OCI-LY7 (cell line): ENCODE data around the gene RASGRP4. TPM values are rescaled to one million over a fixed set of nuclear protein-coding genes. Genes with fewer than 3 reads are reported as not detected.

Source experiments
- BruUV-seq: library from RNA; stranded (reverse); fragments of 400-500 nt; replicated peaks from 2 replicates; lab custom pipeline; 2021; lab: Mats Ljungman, UMichigan
- CTCF ChIA-PET: fragments of 300-600 bp; sonication (Branson Sonifier 250); formaldehyde crosslinking; loops from one replicate; lab custom pipeline; 2022; ENCODE audit warnings: antibody characterized with exemption; ENCODE audit not compliant: unreplicated experiment; lab: Charles Lee
- POLR2A ChIA-PET: fragments of 300-600 bp; sonication (Branson Sonifier 250); formaldehyde crosslinking; loops from one replicate; lab custom pipeline; 2022; ENCODE audit warnings: antibody characterized with exemption; lab: Charles Lee
- DNase-seq: peaks from one replicate; pipeline ENCODE4 v3.0.0-alpha.2; 2015; ENCODE audit warnings: low spot score
- H2AFZ ChIP-seq: fragments of 200-600 bp; sonication (generic), shearing (Covaris generic); 2 replicates; pipeline ENCODE4 v1.6.1; 2014; ENCODE audit warnings: mild to moderate bottlenecking, antibody characterized with exemption, low read length, moderate library complexity
- H3K27ac ChIP-seq: fragments of 200-600 bp; sonication (generic); 2 replicates; pipeline ENCODE4 v1.5.1; 2014; ENCODE audit warnings: mixed run types, low read depth, mild to moderate bottlenecking, moderate library complexity, low read length, inconsistent platforms; ENCODE audit not compliant: poor library complexity, severe bottlenecking
- H3K36me3 ChIP-seq: fragments of 200-600 bp; sonication (generic); 2 replicates; pipeline ENCODE4 v1.6.1; 2014; ENCODE audit warnings: mild to moderate bottlenecking, antibody characterized with exemption, low read length, moderate library complexity, mixed read lengths; ENCODE audit not compliant: insufficient read depth
- H3K4me1 ChIP-seq: fragments of 200-600 bp; sonication (generic); 2 replicates; pipeline ENCODE4 v1.5.1; 2014; ENCODE audit warnings: mild to moderate bottlenecking, low read length; ENCODE audit not compliant: insufficient read depth, poor library complexity, severe bottlenecking
- H3K4me2 ChIP-seq: fragments of 200-600 bp; sonication (generic); 2 replicates; pipeline ENCODE4 v1.6.1; 2014; ENCODE audit warnings: mild to moderate bottlenecking, low read length
- H3K4me3 ChIP-seq: fragments of 200-600 bp; sonication (generic); 2 replicates; pipeline ENCODE4 v1.5.1; 2014; ENCODE audit warnings: mild to moderate bottlenecking, low read depth, low read length; ENCODE audit not compliant: poor library complexity, severe bottlenecking
- H3K79me2 ChIP-seq: fragments of 200-600 bp; sonication (generic); 2 replicates; pipeline ENCODE4 v1.6.1; 2016; ENCODE audit warnings: low read depth, mild to moderate bottlenecking, low read length, moderate library complexity, mixed read lengths; ENCODE audit not compliant: insufficient read depth
- H3K9me2 ChIP-seq: fragments of 200-600 bp; sonication (generic); 2 replicates; pipeline ENCODE4 v1.6.1; 2016; ENCODE audit warnings: mild to moderate bottlenecking, low read length, mixed read lengths; ENCODE audit not compliant: insufficient read depth
- H3K9me3 ChIP-seq: fragments of 200-600 bp; sonication (generic); 2 replicates; pipeline ENCODE4 v1.6.1; 2014; ENCODE audit warnings: mild to moderate bottlenecking, mixed run types, low read length, mixed read lengths
- H4K20me1 ChIP-seq: fragments of 200-600 bp; sonication (generic); 2 replicates; pipeline ENCODE4 v1.6.1; 2014; ENCODE audit warnings: mild to moderate bottlenecking, antibody characterized with exemption, low read length, moderate library complexity, mixed read lengths; ENCODE audit not compliant: insufficient read depth
- CTCF ChIP-seq: fragments of 200-600 bp; sonication (generic); conservative IDR thresholded peaks from 2 replicates; pipeline ENCODE4 v1.5.1; 2014; ENCODE audit warnings: mild to moderate bottlenecking, antibody characterized with exemption, low read length, moderate library complexity, mixed read lengths
- EZH2phosphoT487 ChIP-seq: fragments of 200-600 bp; sonication (generic); IDR thresholded peaks from 2 replicates; pipeline ENCODE4 v1.6.1; 2018; ENCODE audit warnings: low read depth, borderline replicate concordance, mild to moderate bottlenecking, mixed run types, antibody characterized with exemption, low read length, moderate library complexity, mixed read lengths
- intact Hi-C: fragments of 100-400 bp; cut with micrococcal nuclease; formaldehyde crosslinking; loops from one replicate; pipeline ENCODE4 v1.10.0; 2022; ENCODE audit not compliant: unreplicated experiment
- total RNA-seq, 2 experiments: library from RNA; depleted of rRNA in 1 of 2; stranded (reverse); fragments of >200 nt in 1 of 2; shearing (Covaris generic) in 1 of 2; gene quantifications; 2 replicates each; pipeline ENCODE4 v1.2.3, GENCODE V29; 2014 to 2022

Gene RASGRP4
- total RNA-seq, 2 experiments from 2014 or later, result not detected

GRCh38 chr19:38360351-38360750 is 65.7 kb downstream of the RASGRP4 start:
- DNase-seq, result peak; percentile 54
- no TSS peak for BruUV-seq

GRCh38 chr19:38359242-38360021 is 66.6 kb downstream of the RASGRP4 start:
- H3K4me1 ChIP-seq, result peaks cover 11% of the 10 kb centered on the region
- H3K27ac ChIP-seq, result no peak overlapping the region
- no peaks in the 10 kb centered on the region for H3K36me3 ChIP-seq
- no peaks in the 10 kb centered on the region for H3K9me3 ChIP-seq
- ChIA-PET CTCF (interaction anchor here (1.0 kb wide), 1 partner anchor 15 kb away, joined by 11 read pairs; the partner anchor contains the start of gene PSMD8), POLR2A (interaction anchor here (1.8 kb wide), 1 partner anchor 15 kb away, joined by 10 read pairs; the partner anchor contains the start of gene PSMD8)
- intact Hi-C loops, result no loop called here
- no peak for TF ChIP-seq CTCF
- TF ChIP-seq EZH2phosphoT487, result no peak
- BruUV-seq, result no TSS peak
- no peak overlapping the region for H2AFZ ChIP-seq
- no peak overlapping the region for H3K4me2 ChIP-seq
- DNase-seq, result no peak
- H4K20me1 ChIP-seq, result no peaks in the 10 kb centered on the region
- H3K9me2 ChIP-seq, result no peaks in the 10 kb centered on the region
- H3K79me2 ChIP-seq, result no peaks in the 10 kb centered on the region
- no peak overlapping the region for H3K4me3 ChIP-seq

More at GRCh38 chr19:38360351-38360750, 65.7 kb downstream of the RASGRP4 start:
- Histone ChIP-seq H3K36me3 (no peaks in the 10 kb centered on the region), H2AFZ (no peak overlapping the region), H3K4me1 (peaks cover 11% of the 10 kb centered on the region), H3K9me2 (no peaks in the 10 kb centered on the region), H3K9me3 (no peaks in the 10 kb centered on the region), H3K79me2 (no peaks in the 10 kb centered on the region), H3K4me3 (no peak overlapping the region), H3K4me2 (no peak overlapping the region), H3K27ac (no peak overlapping the region), H4K20me1 (no peaks in the 10 kb centered on the region)
- ChIA-PET POLR2A (interaction anchor here (0.6 to 1.8 kb wide), 2 partner anchors 14 to 139 kb away, joined by 3 to 10 read pairs; partner anchors contain the start of gene PSMD8), CTCF (no interaction called here)
- TF ChIP-seq CTCF (no peak), EZH2phosphoT487 (no peak)
- intact Hi-C loops, result no loop called here

Other genes starting within 250 kb of the RASGRP4 start
- gene DPF1, start 202.0 kb downstream of the RASGRP4 start, total RNA-seq (2014; rRNA removed; shearing (Covaris generic)), result 6.5 and 7.6 TPM in 2 replicates
- 11.3 and 11.4 TPM in 2 replicates for gene DPF1, start 202.0 kb downstream of the RASGRP4 start, total RNA-seq (2022)
- gene PPP1R14A, start 169.8 kb downstream of the RASGRP4 start, total RNA-seq (2014; rRNA removed; shearing (Covaris generic)), result not detected in 2 replicates
- not detected in 2 replicates for gene PPP1R14A, start 169.8 kb downstream of the RASGRP4 start, total RNA-seq (2022)
- 36.7 and 59.5 TPM in 2 replicates for gene SPINT2, start 161.6 kb downstream of the RASGRP4 start, total RNA-seq (2014; rRNA removed; shearing (Covaris generic))
- gene SPINT2, start 161.6 kb downstream of the RASGRP4 start, total RNA-seq (2022), result 77.2 and 82.2 TPM in 2 replicates
- gene C19orf33, start 122.0 kb downstream of the RASGRP4 start, total RNA-seq (2014; rRNA removed; shearing (Covaris generic)), result not detected in 2 replicates
- not detected in 2 replicates for gene C19orf33, start 122.0 kb downstream of the RASGRP4 start, total RNA-seq (2022)
- 44.3 and 68.3 TPM in 2 replicates for gene YIF1B, start 110.3 kb downstream of the RASGRP4 start, total RNA-seq (2014; rRNA removed; shearing (Covaris generic))
- 59.3 and 64.3 TPM in 2 replicates for gene YIF1B, start 110.3 kb downstream of the RASGRP4 start, total RNA-seq (2022)
- 1.7 and 1.8 TPM in 2 replicates for gene KCNK6, start 106.4 kb downstream of the RASGRP4 start, total RNA-seq (2014; rRNA removed; shearing (Covaris generic))
- 5.4 and 6.9 TPM in 2 replicates for gene KCNK6, start 106.4 kb downstream of the RASGRP4 start, total RNA-seq (2022)
- gene CATSPERG, start 90.4 kb downstream of the RASGRP4 start, total RNA-seq (2014; rRNA removed; shearing (Covaris generic)), result 1.9 and 4.3 TPM in 2 replicates
- gene CATSPERG, start 90.4 kb downstream of the RASGRP4 start, total RNA-seq (2022), result 8.3 and 9.4 TPM in 2 replicates
- 224 and 238 TPM in 2 replicates for gene PSMD8, start 51.6 kb downstream of the RASGRP4 start, total RNA-seq (2014; rRNA removed; shearing (Covaris generic))
- gene PSMD8, start 51.6 kb downstream of the RASGRP4 start, total RNA-seq (2022), result 158 and 169 TPM in 2 replicates
- not detected in 2 replicates for gene GGN, start 38.2 kb downstream of the RASGRP4 start, total RNA-seq (2014; rRNA removed; shearing (Covaris generic))
- 0.74 TPM in 1 of 2 replicates, not detected in the other for gene GGN, start 38.2 kb downstream of the RASGRP4 start, total RNA-seq (2022)
- 0.09 and 1.0 TPM in 2 replicates for gene SPRED3, start 37.5 kb downstream of the RASGRP4 start, total RNA-seq (2014; rRNA removed; shearing (Covaris generic))
- 2.1 and 3.0 TPM in 2 replicates for gene SPRED3, start 37.5 kb downstream of the RASGRP4 start, total RNA-seq (2022)
- 21.9 and 32.8 TPM in 2 replicates for gene FAM98C, start 23.1 kb downstream of the RASGRP4 start, total RNA-seq (2014; rRNA removed; shearing (Covaris generic))
- gene FAM98C, start 23.1 kb downstream of the RASGRP4 start, total RNA-seq (2022), result 30.4 and 31.1 TPM in 2 replicates
- gene RYR1, start 7.5 kb upstream of the RASGRP4 start, total RNA-seq (2014; rRNA removed; shearing (Covaris generic)), result 0.15 and 0.54 TPM in 2 replicates
- 0.61 and 1.4 TPM in 2 replicates for gene RYR1, start 7.5 kb upstream of the RASGRP4 start, total RNA-seq (2022)
- gene MAP4K1, start 191.7 kb upstream of the RASGRP4 start, total RNA-seq (2014; rRNA removed; shearing (Covaris generic)), result 102 and 108 TPM in 2 replicates
- gene MAP4K1, start 191.7 kb upstream of the RASGRP4 start, total RNA-seq (2022), result 313 and 331 TPM in 2 replicates
- gene EIF3K, start 193.0 kb upstream of the RASGRP4 start, total RNA-seq (2014; rRNA removed; shearing (Covaris generic)), result 321 and 325 TPM in 2 replicates
- 353 and 364 TPM in 2 replicates for gene EIF3K, start 193.0 kb upstream of the RASGRP4 start, total RNA-seq (2022)
- gene ACTN4, start 221.4 kb upstream of the RASGRP4 start, total RNA-seq (2014; rRNA removed; shearing (Covaris generic)), result 86.8 and 96.9 TPM in 2 replicates
- gene ACTN4, start 221.4 kb upstream of the RASGRP4 start, total RNA-seq (2022), result 147 and 178 TPM in 2 replicates